HUES64 (cell line): ENCODE results near the gene DAPK2.
"Not testable (repeated sequence)": the region's sequence is repeated elsewhere in the genome, so short reads cannot be mapped to it uniquely, and the experiment has no call there.

Experiments used
- H3K27ac ChIP-seq: 2 replicates; pipeline ENCODE4 v1.7.0; 2013; ENCODE audit warnings: low read depth, low read length, inconsistent platforms
- H3K27me3 ChIP-seq: 2 replicates; pipeline ENCODE4 v1.6.1; 2013; ENCODE audit warnings: mild to moderate bottlenecking, low read length; ENCODE audit not compliant: insufficient read depth
- H3K36me3 ChIP-seq: 2 replicates; pipeline ENCODE4 v1.6.1; 2013; ENCODE audit warnings: mild to moderate bottlenecking, low read length; ENCODE audit not compliant: insufficient read depth
- H3K4me1 ChIP-seq: 2 replicates; pipeline ENCODE4 v1.6.1; 2013; ENCODE audit warnings: mild to moderate bottlenecking, low read length, moderate library complexity; ENCODE audit not compliant: insufficient read depth
- H3K4me3 ChIP-seq: 2 replicates; pipeline ENCODE4 v1.5.1; 2013; ENCODE audit warnings: mild to moderate bottlenecking, low read length, moderate library complexity
- H3K9ac ChIP-seq: 2 replicates; pipeline ENCODE4 v1.6.1; 2013; ENCODE audit warnings: mild to moderate bottlenecking, low read depth, low read length
- H3K9me3 ChIP-seq: 2 replicates; pipeline ENCODE4 v1.6.1; 2013; ENCODE audit warnings: low read depth, low read length; ENCODE audit not compliant: insufficient read depth
- WGBS: fragments of 150-250, 120-280 bp; methylation state at CpG from one replicate; pipeline ENCODE4 v1.1.7; 2013; ENCODE audit warnings: missing lambda C conversion rate; 5-methylcytosine and 5-hydroxymethylcytosine counted together

The DAPK2 gene

DNA sequence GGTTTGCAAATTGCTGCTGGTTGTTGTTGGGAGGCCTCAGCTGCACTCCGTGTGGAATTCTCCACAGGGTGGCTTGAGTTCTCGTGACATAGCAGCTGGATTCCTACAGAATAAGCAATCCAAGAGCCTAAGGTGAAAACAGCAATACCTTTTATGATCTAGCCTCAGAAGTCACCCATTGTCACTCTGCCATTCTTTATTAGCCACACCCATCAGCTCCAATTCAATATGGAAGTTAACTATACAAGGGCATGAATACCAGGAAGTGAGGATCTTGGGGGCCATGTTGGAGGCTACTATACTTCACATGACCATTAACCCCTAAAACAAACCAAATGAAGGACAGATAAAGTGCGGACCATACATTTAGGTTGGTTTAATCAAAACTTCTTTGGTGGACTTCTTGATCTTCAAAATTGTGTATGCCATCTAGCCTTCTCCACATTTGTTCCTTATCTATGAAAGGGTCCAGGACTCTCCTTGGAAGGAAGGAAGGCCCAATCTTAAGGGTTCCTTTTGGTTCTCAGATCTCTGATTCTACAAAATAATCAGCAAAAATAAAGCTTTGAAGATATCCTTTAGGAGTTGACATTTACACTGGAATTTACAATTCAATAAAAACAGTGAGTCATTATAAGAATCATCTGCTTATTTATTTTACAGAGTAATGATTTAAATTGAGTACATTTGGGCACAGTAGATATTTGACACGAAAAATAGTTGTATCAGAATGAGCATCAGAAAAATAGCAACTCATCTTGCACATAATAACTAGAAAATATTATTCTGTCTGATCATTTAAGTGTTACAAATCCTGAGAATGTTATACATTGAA, 25.9 kb upstream of the DAPK2 start:
- H3K9ac ChIP-seq = no peak overlapping the region
- peaks cover 33% of the 10 kb centered on the region for H3K36me3 ChIP-seq
- no peak overlapping the region for H3K4me3 ChIP-seq
- H3K9me3 ChIP-seq = no peaks in the 10 kb centered on the region
- H3K27me3 ChIP-seq = no peaks in the 10 kb centered on the region
- H3K4me1 ChIP-seq = no peaks in the 10 kb centered on the region
- H3K27ac ChIP-seq = no peak overlapping the region
- 86% methylated on average over 3 of the region's 4 CpGs for WGBS

DNA sequence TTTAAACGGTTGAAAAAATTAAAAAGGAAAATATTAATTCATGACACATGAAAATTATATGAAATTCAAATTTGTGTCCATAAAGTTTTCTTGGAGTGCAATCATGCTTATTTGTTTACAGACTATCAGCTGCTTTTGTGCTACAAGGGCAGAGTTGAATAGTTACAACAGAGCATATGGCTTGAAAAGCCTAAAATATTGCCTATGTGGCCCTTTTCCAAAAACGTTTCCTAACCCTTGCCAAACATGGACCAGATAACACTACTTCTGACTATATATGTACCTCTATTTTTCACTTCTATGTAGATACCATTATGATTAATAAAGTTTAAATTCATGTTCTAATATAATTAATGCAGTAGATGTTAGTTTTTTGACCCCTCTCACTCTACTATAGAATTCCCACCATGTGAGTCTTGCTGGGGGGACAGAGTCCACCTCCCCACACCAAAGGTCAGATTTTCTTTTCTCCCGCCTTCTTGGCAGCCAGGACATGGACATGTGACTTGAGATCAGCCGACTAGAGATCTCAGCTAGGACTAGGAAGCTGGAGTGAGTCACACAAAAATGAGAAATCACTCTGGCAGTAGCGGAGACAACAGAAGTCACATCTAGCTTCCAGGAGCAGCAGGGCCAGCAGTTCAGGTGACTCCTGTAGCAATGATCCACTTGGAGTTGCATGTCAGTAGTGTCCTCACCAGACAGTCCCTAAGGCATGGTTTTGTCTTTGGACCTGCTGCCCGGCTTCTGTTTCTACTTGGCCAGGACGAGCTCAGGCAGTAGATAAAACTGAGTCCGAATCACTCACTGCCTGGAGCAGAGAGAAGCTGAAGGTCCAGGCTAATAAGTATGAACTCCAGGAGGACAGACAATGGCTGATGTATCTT, 24.9 kb upstream of the DAPK2 start:
- WGBS = 94% methylated on average over 7 of the region's 8 CpGs
- no peak overlapping the region for H3K27ac ChIP-seq
- H3K4me3 ChIP-seq = no peak overlapping the region
- H3K27me3 ChIP-seq = no peaks in the 10 kb centered on the region
- peaks cover 31% of the 10 kb centered on the region for H3K36me3 ChIP-seq
- H3K9ac ChIP-seq = no peak overlapping the region
- no peaks in the 10 kb centered on the region for H3K4me1 ChIP-seq
- no peaks in the 10 kb centered on the region for H3K9me3 ChIP-seq

DNA sequence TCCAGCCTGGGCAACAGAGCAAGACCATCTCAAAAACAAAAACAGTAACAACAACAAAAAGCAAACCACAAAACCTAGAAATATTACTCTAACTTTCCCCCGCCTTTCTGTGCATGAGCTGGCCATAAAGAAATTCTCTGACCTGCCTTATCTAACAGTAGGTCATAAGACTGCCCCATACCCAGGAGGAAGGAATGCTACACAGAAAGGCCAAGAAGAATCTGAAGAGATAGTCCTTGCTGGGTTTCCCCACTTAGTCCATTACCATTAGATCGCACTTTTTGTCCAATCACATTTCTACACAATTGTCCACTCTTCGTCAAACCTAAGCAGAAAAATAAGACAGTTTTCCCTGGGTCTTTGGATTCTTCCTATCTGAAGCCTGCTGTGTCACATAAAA, 23.8 kb upstream of the DAPK2 start:
- H3K36me3 ChIP-seq = peaks cover 27% of the 10 kb centered on the region
- no peak overlapping the region for H3K4me3 ChIP-seq
- H3K9me3 ChIP-seq = no peaks in the 10 kb centered on the region
- no peak overlapping the region for H3K9ac ChIP-seq
- H3K27me3 ChIP-seq = no peaks in the 10 kb centered on the region
- H3K4me1 ChIP-seq = no peaks in the 10 kb centered on the region
- WGBS = 94% methylated on average over 3 of the region's 3 CpGs
- H3K27ac ChIP-seq = no peak overlapping the region

DNA sequence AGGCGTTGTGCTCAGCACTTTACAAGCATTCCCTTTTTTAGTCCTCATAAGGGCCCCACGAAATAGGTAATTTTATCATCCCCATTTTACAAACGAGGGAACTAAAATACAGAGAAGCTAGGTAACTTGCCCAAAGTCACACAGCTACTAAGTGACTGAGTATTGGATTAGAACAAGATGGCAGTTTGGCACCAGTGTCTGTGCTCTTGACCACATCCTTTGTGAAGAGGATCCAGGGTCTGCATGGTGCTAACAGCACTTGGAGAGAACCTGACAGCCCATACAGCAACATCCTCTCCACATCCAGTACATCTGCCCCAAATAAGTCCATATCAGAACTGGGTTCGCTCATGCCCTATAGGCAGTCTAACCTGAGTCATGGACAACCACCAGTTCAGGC, 21.8 kb upstream of the DAPK2 start:
- peaks cover 21% of the 10 kb centered on the region for H3K36me3 ChIP-seq
- H3K4me1 ChIP-seq = no peaks in the 10 kb centered on the region
- no peaks in the 10 kb centered on the region for H3K9me3 ChIP-seq
- no peak overlapping the region for H3K9ac ChIP-seq
- H3K27ac ChIP-seq = no peak overlapping the region
- H3K4me3 ChIP-seq = no peak overlapping the region
- H3K27me3 ChIP-seq = no peaks in the 10 kb centered on the region
- WGBS = 94% methylated on average over 4 of the region's 4 CpGs

DNA sequence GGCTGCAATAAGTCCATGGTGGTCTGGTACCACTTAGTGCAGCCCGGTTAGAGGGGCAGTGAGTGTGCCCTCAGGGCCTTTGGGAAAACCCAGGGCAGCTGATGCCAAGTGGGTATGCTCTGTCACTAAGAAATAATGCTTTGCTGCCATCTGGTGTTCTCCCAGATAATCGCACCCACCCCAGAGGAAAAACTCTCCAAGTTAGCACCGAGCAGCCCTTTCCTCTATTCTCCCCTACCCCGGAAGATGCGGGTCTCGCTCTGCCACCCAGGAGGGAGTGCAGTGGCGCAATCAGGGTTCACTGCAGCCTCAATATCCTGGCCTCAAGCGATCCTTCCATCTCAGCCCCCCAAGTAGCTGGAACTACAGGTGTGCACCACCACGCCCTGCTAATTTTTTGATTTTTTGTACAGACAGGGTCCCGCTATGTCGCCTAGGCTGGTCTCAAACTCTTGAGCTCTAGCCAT, 21.3 kb upstream of the DAPK2 start:
- H3K36me3 ChIP-seq = peaks cover 16% of the 10 kb centered on the region
- 37% methylated on average over 11 of the region's 11 CpGs for WGBS
- no peaks in the 10 kb centered on the region for H3K4me1 ChIP-seq
- no peak overlapping the region for H3K27ac ChIP-seq
- no peaks in the 10 kb centered on the region for H3K9me3 ChIP-seq
- H3K27me3 ChIP-seq = no peaks in the 10 kb centered on the region
- H3K4me3 ChIP-seq = no peak overlapping the region; the same call in 1 of the 2 replicates
- H3K9ac ChIP-seq = no peak overlapping the region

DNA sequence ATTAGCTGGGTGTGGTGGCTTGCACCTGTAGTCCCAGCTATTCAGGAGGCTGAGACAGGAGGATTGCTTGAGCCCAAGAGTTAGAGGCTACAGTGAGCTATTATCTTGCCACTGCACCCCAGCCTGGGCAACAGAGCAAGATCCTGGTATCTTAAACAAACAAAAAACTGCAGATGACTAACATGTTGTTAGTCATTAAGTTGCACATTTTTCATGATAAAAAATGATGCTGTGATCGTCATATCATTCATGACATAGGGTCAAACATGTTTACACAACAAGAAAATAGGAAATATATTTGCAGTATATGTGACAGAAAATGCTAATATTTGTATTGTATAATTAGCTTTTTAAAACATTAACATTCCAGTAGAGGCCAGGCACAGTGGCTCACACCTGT, 20.2 kb upstream of the DAPK2 start:
- Histone ChIP-seq H3K4me3 (no peak overlapping the region), H3K9ac (no peak overlapping the region), H3K9me3 (no peaks in the 10 kb centered on the region), H3K4me1 (no peaks in the 10 kb centered on the region), H3K27me3 (no peaks in the 10 kb centered on the region), H3K36me3 (peaks cover 4% of the 10 kb centered on the region), H3K27ac (no peak overlapping the region)
- 88% methylated on average over 1 of the region's 1 CpG for WGBS

DNA sequence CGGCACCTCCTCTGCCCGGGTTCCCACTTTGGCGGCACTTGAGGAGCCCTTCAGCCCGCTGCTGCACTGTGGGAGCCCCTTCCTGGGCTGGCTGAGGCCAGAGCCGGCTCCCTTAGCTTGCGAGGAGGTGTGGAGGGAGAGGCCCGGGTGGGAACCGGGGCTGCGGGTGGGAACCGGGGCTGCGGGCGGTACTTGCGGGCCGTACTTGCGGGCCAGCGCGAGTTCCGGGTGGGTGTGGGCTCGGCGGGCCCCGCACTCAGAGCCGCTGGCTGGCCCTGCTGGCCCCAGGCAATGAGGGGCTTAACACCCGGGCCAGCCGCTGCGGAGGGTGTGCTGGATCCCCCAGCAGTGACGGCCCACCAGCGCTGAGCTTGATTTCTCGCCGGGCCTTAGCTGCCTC, 14.4 kb upstream of the DAPK2 start:
- Histone ChIP-seq H3K36me3 (no peaks in the 10 kb centered on the region), H3K4me3 (no peak overlapping the region), H3K9me3 (no peaks in the 10 kb centered on the region), H3K27me3 (no peaks in the 10 kb centered on the region), H3K27ac (no peak overlapping the region), H3K4me1 (no peaks in the 10 kb centered on the region), H3K9ac (no peak overlapping the region)
- WGBS = 95% methylated on average over 29 of the region's 29 CpGs

DNA sequence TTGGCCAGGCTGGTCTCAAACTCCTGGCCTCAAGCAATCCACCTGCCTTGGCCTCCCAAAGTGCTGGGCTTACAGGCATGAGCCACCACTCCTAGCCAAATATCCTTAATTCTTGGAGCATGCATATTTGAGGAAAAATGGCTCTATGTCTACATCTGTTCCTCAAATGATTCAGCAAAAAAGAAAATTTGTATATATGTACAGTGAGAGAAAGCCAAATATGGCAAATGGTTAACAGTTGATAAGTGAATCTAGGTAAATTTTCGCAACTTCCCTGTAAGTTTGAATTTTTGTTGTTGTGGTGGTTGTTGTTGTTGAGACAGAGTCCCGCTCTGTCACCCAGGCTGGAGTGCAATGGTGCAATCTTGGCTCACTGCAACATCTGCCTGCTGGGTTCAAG, 12.8 kb upstream of the DAPK2 start:
- not testable (repeated sequence) for H3K27ac ChIP-seq, H3K9ac ChIP-seq, H3K4me3 ChIP-seq, H3K9me3 ChIP-seq, H3K27me3 ChIP-seq, H3K4me1 ChIP-seq, H3K36me3 ChIP-seq
- WGBS = 93% methylated on average over 2 of the region's 2 CpGs

DNA sequence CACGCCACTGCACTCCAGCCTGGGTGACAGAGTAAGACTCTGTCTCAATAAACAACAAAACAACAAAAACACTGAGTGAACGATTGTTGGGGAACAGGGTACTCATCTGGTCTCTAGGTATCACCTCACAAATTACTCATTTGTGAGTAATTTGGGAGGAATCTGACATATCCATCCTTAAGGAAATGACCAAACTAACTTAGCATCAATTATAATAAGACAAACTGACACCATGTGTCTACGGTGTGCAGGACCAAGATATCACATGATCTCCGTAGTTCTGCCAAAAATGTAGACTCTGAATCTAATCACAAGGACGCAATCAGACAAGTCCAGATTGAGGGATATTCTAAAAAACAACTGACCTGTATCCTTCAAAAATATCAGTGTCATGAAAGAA, 12.0 kb upstream of the DAPK2 start:
- no peaks in the 10 kb centered on the region for H3K9me3 ChIP-seq
- H3K9ac ChIP-seq = no peak overlapping the region
- no peak overlapping the region for H3K4me3 ChIP-seq
- 90% methylated on average over 5 of the region's 5 CpGs for WGBS
- H3K27me3 ChIP-seq = no peaks in the 10 kb centered on the region
- no peak overlapping the region for H3K27ac ChIP-seq
- no peaks in the 10 kb centered on the region for H3K4me1 ChIP-seq
- H3K36me3 ChIP-seq = no peaks in the 10 kb centered on the region

DNA sequence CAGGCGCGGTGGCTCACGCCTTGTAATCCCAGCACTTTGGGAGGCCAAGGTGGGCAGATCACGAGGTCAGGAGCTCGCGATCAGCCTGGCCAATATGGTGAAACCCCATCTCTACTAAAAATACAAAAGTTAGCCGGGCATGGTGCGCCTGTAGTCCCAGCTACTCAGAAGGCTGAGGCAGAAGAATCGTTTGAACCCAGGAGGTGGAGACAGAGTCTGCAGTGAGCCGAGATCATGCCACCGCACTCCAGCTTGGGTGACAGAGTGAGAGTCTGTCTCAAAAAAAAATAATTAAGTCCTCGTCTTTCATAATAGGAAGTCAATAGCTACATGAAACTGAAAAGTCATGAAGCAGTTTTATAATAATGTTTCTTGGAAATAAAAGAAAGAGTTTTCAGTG, 7.4 kb upstream of the DAPK2 start:
- not testable (repeated sequence) for H3K9ac ChIP-seq, H3K4me1 ChIP-seq, H3K4me3 ChIP-seq, H3K27me3 ChIP-seq, H3K27ac ChIP-seq, H3K9me3 ChIP-seq, H3K36me3 ChIP-seq
- WGBS = 89% methylated on average over 12 of the region's 12 CpGs

DNA sequence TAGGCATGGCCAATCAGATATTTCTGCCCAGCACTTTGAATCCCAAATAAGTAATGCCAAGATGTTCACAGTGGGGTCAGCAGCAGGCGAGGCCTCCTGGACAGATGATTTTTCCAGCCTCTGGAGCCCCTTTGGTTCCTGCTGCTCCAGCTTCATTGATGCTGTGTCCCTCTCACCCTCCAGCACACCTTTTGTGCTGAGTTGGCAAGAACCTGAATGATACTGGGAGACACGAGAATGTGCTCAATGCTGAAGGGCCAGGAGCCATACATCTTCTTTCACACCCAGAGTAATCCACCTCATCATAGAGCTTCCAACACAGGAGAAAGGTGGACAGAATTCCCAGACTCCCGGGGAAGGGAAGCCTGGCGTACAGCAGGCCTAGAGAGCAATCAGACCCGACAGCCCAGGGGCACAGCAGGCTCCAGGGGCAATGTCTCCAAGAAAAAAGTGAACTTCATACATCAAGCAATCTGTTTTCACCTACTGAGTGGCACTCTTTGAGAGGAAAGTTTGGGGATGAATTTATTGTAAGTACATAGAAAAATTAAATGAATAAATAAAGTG, 6.7 kb upstream of the DAPK2 start:
- H3K36me3 ChIP-seq = no peaks in the 10 kb centered on the region
- H3K4me1 ChIP-seq = no peaks in the 10 kb centered on the region; the same call in 1 of the 2 replicates
- H3K9ac ChIP-seq = no peak overlapping the region
- 90% methylated on average over 5 of the region's 5 CpGs for WGBS
- peaks cover 6% of the 10 kb centered on the region; the same call in 1 of the 2 replicates for H3K27me3 ChIP-seq
- H3K9me3 ChIP-seq = no peaks in the 10 kb centered on the region
- H3K27ac ChIP-seq = no peak overlapping the region
- no peak overlapping the region for H3K4me3 ChIP-seq
